ENCODE results near the gene KAZN.

KAZN gene

DNA sequence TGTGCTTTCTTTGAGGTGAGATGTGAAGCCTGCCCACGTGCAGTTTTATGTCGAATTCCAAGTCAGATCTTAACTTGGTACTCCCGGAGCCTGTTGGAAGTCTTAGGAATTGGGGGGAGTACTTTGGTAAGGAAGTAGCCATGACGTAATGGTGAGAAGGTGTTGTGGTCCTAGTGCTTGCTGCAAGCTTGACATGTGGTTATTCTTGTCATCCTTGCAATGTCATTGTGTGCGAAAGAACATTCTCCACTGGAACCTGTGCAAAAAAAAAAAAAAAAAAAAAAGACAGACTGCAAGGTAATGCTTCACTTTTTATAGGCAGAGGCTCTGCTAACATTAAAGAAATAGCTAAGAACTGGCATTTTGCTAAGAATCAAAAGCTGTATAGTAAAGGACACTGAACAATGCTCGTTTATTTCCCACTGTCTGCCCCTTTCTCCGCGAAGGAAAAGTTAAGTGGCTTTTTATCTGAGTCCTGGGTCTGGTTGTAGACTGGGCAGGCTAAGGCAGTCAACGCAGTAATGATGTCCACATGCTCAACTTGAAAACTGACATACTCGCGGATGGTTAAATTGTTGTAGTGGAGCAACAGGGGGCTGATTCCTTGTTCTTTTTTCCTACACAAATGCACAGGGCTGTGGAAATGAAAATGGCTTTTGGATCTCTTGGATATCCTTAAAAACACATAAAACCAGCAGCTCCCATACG is 2.1 kb downstream of the KAZN start:
- peaks cover 1% of the 10 kb centered on the region; the same call in 1 of the 2 replicates for H3K27me3 ChIP-seq (replicated peaks; ENCODE audit: control insufficient read depth, insufficient read depth, low read length)
- TF ChIP-seq, protein P1, sequence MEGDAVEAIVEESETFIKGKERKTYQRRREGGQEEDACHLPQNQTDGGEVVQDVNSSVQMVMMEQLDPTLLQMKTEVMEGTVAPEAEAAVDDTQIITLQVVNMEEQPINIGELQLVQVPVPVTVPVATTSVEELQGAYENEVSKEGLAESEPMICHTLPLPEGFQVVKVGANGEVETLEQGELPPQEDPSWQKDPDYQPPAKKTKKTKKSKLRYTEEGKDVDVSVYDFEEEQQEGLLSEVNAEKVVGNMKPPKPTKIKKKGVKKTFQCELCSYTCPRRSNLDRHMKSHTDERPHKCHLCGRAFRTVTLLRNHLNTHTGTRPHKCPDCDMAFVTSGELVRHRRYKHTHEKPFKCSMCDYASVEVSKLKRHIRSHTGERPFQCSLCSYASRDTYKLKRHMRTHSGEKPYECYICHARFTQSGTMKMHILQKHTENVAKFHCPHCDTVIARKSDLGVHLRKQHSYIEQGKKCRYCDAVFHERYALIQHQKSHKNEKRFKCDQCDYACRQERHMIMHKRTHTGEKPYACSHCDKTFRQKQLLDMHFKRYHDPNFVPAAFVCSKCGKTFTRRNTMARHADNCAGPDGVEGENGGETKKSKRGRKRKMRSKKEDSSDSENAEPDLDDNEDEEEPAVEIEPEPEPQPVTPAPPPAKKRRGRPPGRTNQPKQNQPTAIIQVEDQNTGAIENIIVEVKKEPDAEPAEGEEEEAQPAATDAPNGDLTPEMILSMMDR (IDR thresholded peaks at IDR 0.05; ENCODE audit: insufficient read depth, low read length, poor library complexity, severe bottlenecking): no peak

DNA sequence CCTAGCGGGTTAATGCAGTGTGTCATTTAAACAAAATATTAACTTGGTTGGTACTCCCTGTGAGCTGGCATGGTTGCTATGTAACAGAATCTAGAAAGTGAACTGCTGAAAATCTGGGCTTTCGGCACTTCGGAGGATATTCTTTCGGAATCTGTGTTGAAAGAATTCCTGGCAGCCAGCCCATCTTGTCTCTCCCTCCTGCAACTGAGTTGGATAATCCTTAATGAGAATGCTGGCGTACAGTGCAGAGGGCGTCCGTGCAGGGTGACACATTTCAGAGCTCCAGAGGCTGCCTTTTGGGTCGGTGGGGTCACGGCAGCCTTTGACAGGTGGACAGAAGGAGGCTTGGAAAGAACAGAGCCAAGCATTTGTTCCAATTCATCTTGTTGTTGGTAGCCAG is 3.7 kb downstream of the KAZN start:
- no peak overlapping the region for H3K4me3 ChIP-seq (replicated peaks; ENCODE audit: low read depth, low read length)
- TF ChIP-seq, protein P1 (IDR thresholded peaks at IDR 0.05; ENCODE audit: insufficient read depth, low read length, poor library complexity, severe bottlenecking): no peak
- H3K27me3 ChIP-seq (replicated peaks; ENCODE audit: control insufficient read depth, insufficient read depth, low read length): no peaks in the 10 kb centered on the region
- H3K36me3 ChIP-seq (ENCODE audit: control insufficient read depth, insufficient read depth, low read length): no peaks in the 10 kb centered on the region
- no peak for DNase-seq (ENCODE audit: extremely low read depth, insufficient read length)

More for the DNA sequence above, 2.1 kb downstream of the KAZN start:
- H3K4me3 ChIP-seq (replicated peaks; ENCODE audit: low read depth, low read length): no peak overlapping the region
- H3K36me3 ChIP-seq (ENCODE audit: control insufficient read depth, insufficient read depth, low read length): no peaks in the 10 kb centered on the region
- DNase-seq (ENCODE audit: extremely low read depth, insufficient read length): no peak

DNA sequence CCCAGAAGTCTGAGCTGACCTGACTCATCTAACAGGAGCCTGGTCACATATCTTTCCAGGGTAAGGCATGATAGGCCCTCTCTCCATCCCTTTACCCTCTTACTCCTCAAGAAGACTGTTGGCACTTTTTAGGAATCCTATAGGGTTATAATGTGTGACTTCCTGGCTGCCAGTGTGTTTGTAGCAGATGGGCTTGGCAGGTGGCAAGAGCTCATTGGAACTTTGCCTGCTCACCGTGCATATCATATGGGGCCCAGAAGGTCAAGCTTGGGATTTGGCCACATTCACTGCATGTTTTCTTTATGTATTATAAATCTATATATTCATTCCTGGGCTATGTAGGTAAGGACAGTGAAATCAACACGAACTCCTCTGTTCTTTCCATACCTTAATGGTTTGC is 5.2 kb downstream of the KAZN start:
- TF ChIP-seq, protein P1 (IDR thresholded peaks at IDR 0.05; ENCODE audit: insufficient read depth, low read length, poor library complexity, severe bottlenecking): no peak
- DNase-seq (ENCODE audit: extremely low read depth, insufficient read length): no peak
- Histone ChIP-seq H3K4me3 (replicated peaks; ENCODE audit: low read depth, low read length) (no peak overlapping the region), H3K36me3 (ENCODE audit: control insufficient read depth, insufficient read depth, low read length) (no peaks in the 10 kb centered on the region), H3K27me3 (replicated peaks; ENCODE audit: control insufficient read depth, insufficient read depth, low read length) (no peaks in the 10 kb centered on the region)

DNA sequence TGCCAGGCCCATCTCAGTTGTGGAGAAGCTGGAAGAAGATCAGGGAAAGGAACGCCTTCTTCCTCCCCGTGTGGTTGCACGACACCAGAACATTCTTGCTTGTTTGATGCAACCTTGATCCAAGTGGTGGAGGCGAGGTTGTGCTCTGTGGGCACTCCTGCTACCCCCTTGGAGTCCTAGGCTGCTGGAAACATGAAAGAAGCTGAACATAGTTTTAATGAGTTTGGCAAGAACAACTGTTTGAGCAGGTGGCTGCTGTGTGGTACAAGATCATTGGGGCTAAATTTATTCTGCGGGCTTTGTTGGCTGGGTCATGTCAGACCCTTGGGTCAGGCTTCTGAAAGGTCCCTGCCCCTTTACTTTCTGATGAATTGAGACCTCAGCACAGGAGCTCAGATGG is 5.9 kb downstream of the KAZN start:
- Histone ChIP-seq H3K4me3 (replicated peaks; ENCODE audit: low read depth, low read length) (no peak overlapping the region), H3K36me3 (ENCODE audit: control insufficient read depth, insufficient read depth, low read length) (no peaks in the 10 kb centered on the region), H3K27me3 (replicated peaks; ENCODE audit: control insufficient read depth, insufficient read depth, low read length) (no peaks in the 10 kb centered on the region)
- TF ChIP-seq, protein P1 (IDR thresholded peaks at IDR 0.05; ENCODE audit: insufficient read depth, low read length, poor library complexity, severe bottlenecking): no peak
- no peak for DNase-seq (ENCODE audit: extremely low read depth, insufficient read length)

DNA sequence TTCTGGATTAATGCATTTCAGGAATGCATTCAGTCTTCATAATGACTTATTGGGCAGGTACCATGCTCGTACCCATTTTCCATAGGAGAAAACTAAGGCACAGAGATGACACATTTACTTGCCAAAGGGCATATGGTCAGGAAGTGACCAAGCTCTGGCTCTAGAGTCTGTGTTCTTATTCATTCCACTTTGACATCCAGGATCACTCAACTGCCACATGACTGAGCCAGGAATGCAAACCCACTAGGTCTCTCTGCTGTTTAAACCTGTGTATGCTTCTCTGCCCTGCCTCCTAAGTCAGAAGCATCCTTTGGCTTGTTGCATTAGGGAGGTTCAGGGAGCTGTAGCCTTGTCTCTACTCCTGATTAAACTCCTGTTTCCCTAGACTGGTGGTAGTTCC is 7.5 kb downstream of the KAZN start:
- no peak overlapping the region for H3K4me3 ChIP-seq (replicated peaks; ENCODE audit: low read depth, low read length)
- TF ChIP-seq, protein P1 (IDR thresholded peaks at IDR 0.05; ENCODE audit: insufficient read depth, low read length, poor library complexity, severe bottlenecking): no peak
- no peak for DNase-seq (ENCODE audit: extremely low read depth, insufficient read length)

DNA sequence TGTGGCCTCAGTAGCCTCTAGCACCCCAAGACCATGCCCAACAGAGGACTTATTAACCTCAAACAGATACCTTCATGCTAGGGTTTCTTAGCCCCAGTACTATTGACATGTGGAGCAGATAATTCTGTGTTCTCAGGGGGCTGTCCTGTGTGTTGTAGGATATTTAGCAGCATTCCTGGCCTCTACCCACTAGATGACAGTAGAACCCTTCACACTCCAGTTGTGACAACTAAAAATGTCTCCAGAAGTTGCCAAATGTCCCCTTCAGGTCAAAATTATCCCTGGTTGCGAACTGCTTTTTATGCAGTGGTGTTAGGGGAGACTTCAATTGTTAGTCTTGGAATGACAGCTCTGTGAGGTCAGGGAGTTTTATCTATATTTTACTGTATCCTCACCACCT is 8.1 kb downstream of the KAZN start:
- Histone ChIP-seq H3K4me3 (replicated peaks; ENCODE audit: low read depth, low read length) (no peak overlapping the region), H3K36me3 (ENCODE audit: control insufficient read depth, insufficient read depth, low read length) (no peaks in the 10 kb centered on the region), H3K27me3 (replicated peaks; ENCODE audit: control insufficient read depth, insufficient read depth, low read length) (no peaks in the 10 kb centered on the region)
- TF ChIP-seq, protein P1 (IDR thresholded peaks at IDR 0.05; ENCODE audit: insufficient read depth, low read length, poor library complexity, severe bottlenecking): peak; percentile 64
- DNase-seq (ENCODE audit: extremely low read depth, insufficient read length): no peak

More for the DNA sequence above, 7.5 kb downstream of the KAZN start:
- no peaks in the 10 kb centered on the region for H3K36me3 ChIP-seq (ENCODE audit: control insufficient read depth, insufficient read depth, low read length)
- no peaks in the 10 kb centered on the region for H3K27me3 ChIP-seq (replicated peaks; ENCODE audit: control insufficient read depth, insufficient read depth, low read length)
